Neural progenitor cell (in vitro differentiated cells): ENCODE measurements around the gene EIF5A.

Experiments
- CTCF ChIP-seq: fragments of 200-600 bp; sonication (generic); IDR thresholded peaks from 2 replicates; pipeline ENCODE4 v1.5.1; 2017; ENCODE audit warnings: antibody characterized with exemption, mild to moderate bottlenecking
- EZH2 ChIP-seq: fragments of 200-600 bp; sonication (generic); IDR thresholded peaks from 2 replicates; pipeline ENCODE4 v1.6.1; 2017; ENCODE audit warnings: antibody characterized with exemption, mild to moderate bottlenecking, moderate library complexity
- EZH2phosphoT487 ChIP-seq: fragments of 200-600 bp; sonication (generic); IDR thresholded peaks from 2 replicates; pipeline ENCODE4 v1.6.1; 2017; ENCODE audit warnings: antibody characterized with exemption

DNA sequence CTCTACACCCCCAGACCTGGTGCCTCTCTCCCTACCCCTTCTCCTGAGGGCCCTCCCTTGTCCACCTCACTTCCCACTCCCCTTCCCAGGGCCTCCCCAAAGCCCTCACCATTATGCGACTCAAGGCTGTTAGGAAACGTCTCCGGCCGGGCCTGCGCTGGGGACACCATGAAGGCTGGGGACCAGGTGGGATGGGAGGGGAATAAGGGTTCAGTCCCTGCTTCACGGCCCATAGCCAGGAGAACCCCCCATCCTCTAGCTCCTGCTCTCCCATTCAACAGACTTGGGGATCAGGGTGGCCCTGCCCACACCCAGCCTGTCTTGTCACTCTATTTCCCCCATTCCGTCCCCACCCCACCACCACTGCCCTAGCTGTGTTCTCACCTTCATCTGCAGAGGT lies 19.6 kb downstream of the EIF5A start:
- TF ChIP-seq CTCF (no peak), EZH2phosphoT487 (no peak), EZH2 (no peak)
